SK-N-MC (cell line): Measurements from ENCODE around the gene ZNF787.

Experiments
- EZH2 ChIP-seq: fragments of 200-600 bp; sonication (generic); IDR thresholded peaks from one replicate; pipeline ENCODE4 v1.6.1; 2017; ENCODE audit warnings: antibody characterized with exemption
- POLR2AphosphoS5 ChIP-seq: IDR thresholded peaks from 2 replicates; pipeline ENCODE4 v1.6.1; 2012; ENCODE audit warnings: mild to moderate bottlenecking, low read depth, low read length, borderline replicate concordance

GRCh38 chr19:56138069-56138468 lies 17.0 kb upstream of the ZNF787 start:
- TF ChIP-seq POLR2AphosphoS5 (no peak), EZH2 (no peak)
